HG03520 (cell line): Measurements from ENCODE around the gene CUZD1.
"Not testable (repeated sequence)": the region's sequence is repeated elsewhere in the genome, so short reads cannot be mapped to it uniquely, and the experiment has no call there.

ENCODE experiments used
- ATAC-seq: cut with Tn5 transposase; IDR thresholded peaks from one replicate; pipeline ENCODE4 v1.9.1; 2021; ENCODE audit warnings: mild to moderate bottlenecking, moderate library complexity; ENCODE audit not compliant: unreplicated experiment

The CUZD1 gene, protein sequence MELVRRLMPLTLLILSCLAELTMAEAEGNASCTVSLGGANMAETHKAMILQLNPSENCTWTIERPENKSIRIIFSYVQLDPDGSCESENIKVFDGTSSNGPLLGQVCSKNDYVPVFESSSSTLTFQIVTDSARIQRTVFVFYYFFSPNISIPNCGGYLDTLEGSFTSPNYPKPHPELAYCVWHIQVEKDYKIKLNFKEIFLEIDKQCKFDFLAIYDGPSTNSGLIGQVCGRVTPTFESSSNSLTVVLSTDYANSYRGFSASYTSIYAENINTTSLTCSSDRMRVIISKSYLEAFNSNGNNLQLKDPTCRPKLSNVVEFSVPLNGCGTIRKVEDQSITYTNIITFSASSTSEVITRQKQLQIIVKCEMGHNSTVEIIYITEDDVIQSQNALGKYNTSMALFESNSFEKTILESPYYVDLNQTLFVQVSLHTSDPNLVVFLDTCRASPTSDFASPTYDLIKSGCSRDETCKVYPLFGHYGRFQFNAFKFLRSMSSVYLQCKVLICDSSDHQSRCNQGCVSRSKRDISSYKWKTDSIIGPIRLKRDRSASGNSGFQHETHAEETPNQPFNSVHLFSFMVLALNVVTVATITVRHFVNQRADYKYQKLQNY

GRCh38 chr10:122845783-122846332 lies at the start of gene CUZD1:
CUZD1 (minus strand) TSS chr10:122845857; CDS start chr10:122845843, 14 bp downstream.
- ATAC-seq: no peak

DNA sequence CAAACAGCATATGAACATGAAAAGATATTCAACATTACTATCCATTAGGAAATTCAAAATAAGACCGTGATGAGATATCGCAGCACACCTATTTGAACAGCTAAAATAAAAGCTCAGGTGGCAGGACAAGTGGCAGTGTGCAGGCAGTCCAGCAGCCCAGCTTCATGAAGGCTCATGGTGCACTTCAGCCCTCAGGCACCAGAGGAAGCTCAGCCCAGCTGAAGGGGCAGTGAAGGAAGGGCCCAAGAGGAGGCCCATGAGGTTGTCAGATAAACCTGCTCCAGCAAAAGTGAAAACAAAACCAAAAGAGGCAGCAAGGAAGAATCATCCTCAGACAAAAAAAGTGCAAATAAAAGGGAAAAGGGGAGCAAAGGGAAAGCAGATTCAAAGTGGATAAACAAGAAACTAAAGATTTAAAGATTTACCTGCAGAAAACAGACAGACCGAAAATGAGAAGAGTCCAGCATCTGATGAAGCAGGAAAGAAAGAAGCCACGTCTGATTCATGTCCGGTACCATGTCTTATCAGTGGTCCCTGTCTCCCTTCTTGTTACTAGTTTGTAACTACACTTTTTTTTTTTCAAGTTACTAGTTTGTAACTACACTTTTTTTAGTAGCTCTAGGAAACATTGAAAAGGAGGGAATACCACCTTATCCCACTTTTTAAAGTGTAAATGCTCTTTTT lies 48.7 kb upstream of the CUZD1 start:
- no peak for ATAC-seq

DNA sequence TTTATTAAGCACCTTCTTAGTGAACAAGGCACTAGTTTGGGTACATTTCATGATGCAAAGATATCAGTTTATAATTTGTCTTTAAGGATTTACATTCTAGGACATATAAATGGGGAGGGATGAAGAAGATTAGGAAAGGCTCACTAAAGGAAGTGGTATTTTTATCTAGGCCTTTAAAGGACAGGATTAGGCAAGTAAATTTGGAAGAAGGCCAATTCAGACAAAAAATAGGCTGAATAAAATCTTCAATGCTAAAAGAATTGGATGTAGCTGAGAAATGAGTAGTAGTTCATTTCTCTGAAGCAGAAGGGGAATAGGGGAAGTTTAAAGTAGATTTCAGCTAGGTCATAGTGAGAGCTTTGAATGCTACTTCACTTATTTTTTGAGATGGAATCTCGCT lies 38.5 kb upstream of the CUZD1 start:
- ATAC-seq: no peak

GRCh38 chr10:122882766-122883165 lies 37.1 kb upstream of the CUZD1 start:
- no peak for ATAC-seq

GRCh38 chr10:122879339-122880273 lies 33.9 kb upstream of the CUZD1 start, which contains the start of gene FAM24B:
FAM24B (minus strand) TSS chr10:122879581; CDS start chr10:122850515, 29,066 bp downstream.
- peak; percentile 75 for ATAC-seq

- ATAC-seq: peak; percentile 31
Measured at GRCh38 chr10:122878799-122879338, 33.2 kb upstream of the CUZD1 start.

DNA sequence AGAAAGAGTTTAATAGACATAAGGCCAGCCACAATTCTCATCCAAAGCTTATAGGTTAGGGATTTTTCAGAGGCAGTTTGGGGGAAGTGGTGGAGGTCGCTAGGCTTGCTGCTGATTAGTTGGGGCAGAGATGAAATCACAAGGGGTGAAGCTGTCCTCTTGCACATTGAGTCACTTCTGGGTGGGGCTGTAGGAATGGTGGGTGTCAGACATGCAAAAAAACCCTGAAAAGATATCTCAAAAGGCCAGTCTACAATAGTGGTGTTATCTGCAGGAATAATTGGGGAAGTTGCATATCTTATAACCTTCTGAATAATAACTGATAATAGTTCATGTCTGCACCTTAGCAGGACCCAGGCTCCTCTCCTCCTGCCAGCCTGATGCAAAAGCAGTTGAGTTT lies 31.6 kb upstream of the CUZD1 start:
- ATAC-seq: no peak

GRCh38 chr10:122876467-122876855 lies 30.8 kb upstream of the CUZD1 start:
- ATAC-seq: no peak

DNA sequence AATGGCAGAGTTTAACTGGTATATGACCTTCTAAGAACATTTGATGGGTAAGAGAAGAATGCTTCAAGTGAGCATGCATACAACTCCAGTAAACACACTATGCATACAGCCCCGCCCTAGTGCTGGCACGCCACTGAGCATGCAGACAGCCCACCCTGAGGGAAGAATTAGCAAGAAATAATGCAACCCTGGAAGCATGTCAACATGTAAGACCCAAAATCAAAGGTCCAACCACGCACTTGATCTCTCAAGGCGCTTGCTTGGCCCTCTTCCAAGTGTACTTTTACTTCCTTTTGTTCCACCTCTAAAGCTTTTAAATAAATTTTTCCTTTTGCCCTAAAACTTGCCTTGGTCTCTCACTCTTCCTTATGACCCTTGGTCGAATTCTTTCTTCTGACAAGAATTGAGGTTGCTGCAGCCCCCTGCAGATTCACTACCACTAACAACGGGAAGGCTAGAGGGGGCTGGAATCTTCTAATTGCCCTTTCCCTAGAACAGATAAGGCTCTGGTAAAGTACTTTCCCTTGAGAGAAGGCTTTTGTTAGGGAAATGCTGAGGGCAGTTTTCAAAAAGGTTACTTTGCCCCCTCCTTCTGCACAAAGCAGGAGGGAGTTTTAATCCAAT lies 30.3 kb upstream of the CUZD1 start:
- no peak for ATAC-seq

DNA sequence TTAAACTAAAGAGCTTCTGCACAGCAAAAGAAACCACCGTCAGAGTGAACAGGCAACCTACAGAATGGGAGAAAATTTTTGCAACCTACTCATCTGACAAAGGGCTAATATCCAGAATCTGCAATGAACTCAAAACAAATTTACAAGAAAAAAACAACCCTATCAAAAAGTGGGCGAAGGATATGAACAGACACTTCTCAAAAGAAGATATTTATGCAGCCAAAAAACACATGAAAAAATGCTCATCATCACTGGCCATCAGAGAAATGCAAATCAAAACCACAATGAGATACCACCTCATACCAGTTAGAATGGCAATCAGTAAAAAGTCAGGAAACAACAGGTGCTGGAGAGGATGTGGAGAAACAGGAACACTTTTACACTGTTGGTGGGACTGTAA lies 26.3 kb upstream of the CUZD1 start:
- ATAC-seq: not testable (repeated sequence)

GRCh38 chr10:122868768-122869167 lies 23.1 kb upstream of the CUZD1 start:
- not testable (repeated sequence) for ATAC-seq

DNA sequence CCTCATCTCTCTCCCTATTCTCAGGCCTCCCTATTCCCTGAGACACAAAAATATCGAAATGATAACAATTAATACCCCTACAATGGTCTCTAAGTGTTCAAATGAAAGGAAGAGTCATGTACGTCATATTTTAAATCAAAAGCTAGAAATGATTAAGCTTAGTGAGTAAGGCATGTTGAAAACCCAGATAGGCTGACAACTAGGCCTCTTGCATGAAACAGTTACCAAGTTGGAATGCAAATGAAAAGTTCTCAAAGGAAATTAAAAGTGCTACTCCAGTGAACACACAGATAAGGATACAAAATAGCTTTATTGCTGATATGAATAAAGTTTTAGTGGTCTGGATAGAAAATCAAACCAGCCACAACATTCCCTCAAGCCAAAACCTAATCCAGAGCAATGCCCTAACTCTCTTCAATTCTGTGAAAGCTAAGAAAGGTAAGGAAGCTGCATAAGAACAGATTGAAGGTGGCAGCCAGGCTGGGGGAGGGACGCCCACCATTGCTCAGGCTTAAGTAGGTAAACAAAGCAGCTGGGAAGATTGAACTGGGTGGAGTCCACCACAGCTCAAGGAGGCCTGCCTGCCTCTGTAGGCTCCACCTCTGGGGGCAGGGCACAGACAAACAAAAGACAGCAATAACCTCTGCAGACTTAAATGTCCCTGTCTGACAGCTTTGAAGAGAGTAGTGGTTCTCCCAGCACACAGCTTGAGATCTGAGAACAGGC lies 21.3 kb upstream of the CUZD1 start:
- ATAC-seq: not testable (repeated sequence)

- no peak for ATAC-seq
Measured at GRCh38 chr10:122864901-122865300, 19.2 kb upstream of the CUZD1 start.

GRCh38 chr10:122864194-122864592 lies 18.5 kb upstream of the CUZD1 start:
- ATAC-seq: no peak

- no peak for ATAC-seq
Measured at GRCh38 chr10:122863216-122864193, 17.8 kb upstream of the CUZD1 start.

- ATAC-seq: no peak
Measured at GRCh38 chr10:122861711-122862161, 16.1 kb upstream of the CUZD1 start.

DNA sequence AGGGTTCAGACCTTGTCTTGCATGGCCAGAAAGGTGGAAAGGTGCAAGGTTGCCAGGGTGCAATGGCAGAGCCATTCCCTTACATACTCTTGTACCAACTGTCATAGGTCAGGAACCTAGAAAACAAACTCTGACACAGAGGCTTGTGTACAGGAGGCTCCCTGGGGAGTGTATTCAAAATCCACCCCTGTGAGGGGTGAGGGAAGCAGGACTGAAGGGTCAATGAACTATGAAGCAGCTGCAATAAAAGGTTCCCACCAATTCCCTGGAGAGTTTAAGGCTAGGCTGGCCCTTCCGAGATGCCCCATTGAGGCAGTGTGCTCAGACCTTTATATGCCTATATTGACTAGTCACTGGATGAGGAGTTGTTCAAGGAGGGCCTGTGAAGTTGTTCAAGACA lies 13.9 kb upstream of the CUZD1 start:
- ATAC-seq: no peak

DNA sequence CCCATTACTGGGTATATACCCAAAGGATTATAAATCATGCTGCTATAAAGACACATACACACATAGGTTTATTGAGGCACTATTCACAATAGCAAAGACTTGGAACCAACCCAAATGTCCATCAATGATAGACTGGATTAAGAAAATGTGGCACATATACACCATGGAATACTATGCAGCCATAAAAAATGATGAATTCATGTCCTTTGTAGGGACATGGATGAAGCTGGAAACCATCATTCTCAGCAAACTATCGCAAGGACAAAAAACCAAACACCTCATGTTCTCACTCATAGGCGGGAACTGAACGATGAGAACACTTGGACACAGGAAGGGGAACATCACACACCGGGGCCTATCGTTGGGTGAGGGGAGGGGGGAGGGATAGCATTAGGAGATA lies 12.4 kb upstream of the CUZD1 start:
- not testable (repeated sequence) for ATAC-seq
